B cell (primary cell): ENCODE results near the gene GLT1D1.

Experiments used
- CTCF ChIP-seq: fragments of 200-600 bp; IDR thresholded peaks from one replicate; pipeline ENCODE4 v1.8.0; 2022; ENCODE audit warnings: antibody characterized with exemption, mild to moderate bottlenecking
- EZH2 ChIP-seq: IDR thresholded peaks from 2 replicates; pipeline ENCODE4 v1.6.1; 2012; ENCODE audit warnings: borderline replicate concordance, low read depth, mild to moderate bottlenecking, moderate library complexity, low read length; ENCODE audit not compliant: insufficient read depth, poor library complexity, severe bottlenecking

- TF ChIP-seq CTCF, result no peak
- no peak for TF ChIP-seq EZH2
Measured at GRCh38 chr12:128863957-128864356, 10.7 kb downstream of the GLT1D1 start.
